Myocyte (in vitro differentiated cells): ENCODE results near the gene ZMYM2. TPM values are rescaled to one million over a fixed set of nuclear protein-coding genes. Genes with fewer than 3 reads are reported as not detected.

Source experiments
- DNase-seq: peaks from one replicate; pipeline ENCODE4 v3.0.0-alpha.2; 2012; ENCODE audit warnings: low read depth
- total RNA-seq: library from RNA; depleted of rRNA; stranded (reverse); fragments of >200 nt; gene quantifications from 2 replicates; pipeline ENCODE4 v1.2.3, GENCODE V29; 2014

ZMYM2 gene
- total RNA-seq, 1 donor from 2014 or later = 98.3 TPM

GRCh38 chr13:20044086-20044485 lies 85.6 kb downstream of the ZMYM2 start:
- DNase-seq = no peak

- no peak for DNase-seq
Measured at GRCh38 chr13:20045950-20046548, 87.5 kb downstream of the ZMYM2 start.

GRCh38 chr13:20049558-20050473 lies 91.3 kb downstream of the ZMYM2 start:
- DNase-seq = no peak

GRCh38 chr13:20051366-20051765 lies 92.8 kb downstream of the ZMYM2 start:
- no peak for DNase-seq

GRCh38 chr13:20053016-20053415 lies 94.5 kb downstream of the ZMYM2 start:
- DNase-seq = peak; percentile 59

GRCh38 chr13:20053891-20054290 lies 95.4 kb downstream of the ZMYM2 start:
- DNase-seq = peak; percentile 50

- DNase-seq = no peak
Measured at GRCh38 chr13:20054586-20054985, 96.1 kb downstream of the ZMYM2 start.

- DNase-seq = no peak
Measured at GRCh38 chr13:20057214-20057613, 98.7 kb downstream of the ZMYM2 start.

- no peak for DNase-seq
Measured at GRCh38 chr13:20057963-20058362, 99.4 kb downstream of the ZMYM2 start.

GRCh38 chr13:20058476-20058875 lies 99.9 kb downstream of the ZMYM2 start:
- no peak for DNase-seq

- DNase-seq = no peak
Measured at GRCh38 chr13:20064128-20064527, 105.6 kb downstream of the ZMYM2 start.

GRCh38 chr13:20065516-20065915 lies 107.0 kb downstream of the ZMYM2 start:
- no peak for DNase-seq

GRCh38 chr13:20069956-20070355 lies 111.4 kb downstream of the ZMYM2 start:
- DNase-seq = no peak

- no peak for DNase-seq
Measured at GRCh38 chr13:20073775-20074174, 115.2 kb downstream of the ZMYM2 start.

- DNase-seq = no peak
Measured at GRCh38 chr13:20074966-20075365, 116.4 kb downstream of the ZMYM2 start.

GRCh38 chr13:20077086-20077485 lies 118.6 kb downstream of the ZMYM2 start:
- DNase-seq = no peak

- DNase-seq = peak; percentile 17
Measured at GRCh38 chr13:20080377-20081164, 122.0 kb downstream of the ZMYM2 start.

- DNase-seq = no peak
Measured at GRCh38 chr13:20090349-20090748, 131.8 kb downstream of the ZMYM2 start.

- no peak for DNase-seq
Measured at GRCh38 chr13:20093951-20094350, 135.4 kb downstream of the ZMYM2 start.

GRCh38 chr13:20099319-20099718 lies 140.8 kb downstream of the ZMYM2 start:
- no peak for DNase-seq

- no peak for DNase-seq
Measured at GRCh38 chr13:20101467-20102316, 143.2 kb downstream of the ZMYM2 start.
